Measurements from ENCODE around the gene GRK4.

DNA sequence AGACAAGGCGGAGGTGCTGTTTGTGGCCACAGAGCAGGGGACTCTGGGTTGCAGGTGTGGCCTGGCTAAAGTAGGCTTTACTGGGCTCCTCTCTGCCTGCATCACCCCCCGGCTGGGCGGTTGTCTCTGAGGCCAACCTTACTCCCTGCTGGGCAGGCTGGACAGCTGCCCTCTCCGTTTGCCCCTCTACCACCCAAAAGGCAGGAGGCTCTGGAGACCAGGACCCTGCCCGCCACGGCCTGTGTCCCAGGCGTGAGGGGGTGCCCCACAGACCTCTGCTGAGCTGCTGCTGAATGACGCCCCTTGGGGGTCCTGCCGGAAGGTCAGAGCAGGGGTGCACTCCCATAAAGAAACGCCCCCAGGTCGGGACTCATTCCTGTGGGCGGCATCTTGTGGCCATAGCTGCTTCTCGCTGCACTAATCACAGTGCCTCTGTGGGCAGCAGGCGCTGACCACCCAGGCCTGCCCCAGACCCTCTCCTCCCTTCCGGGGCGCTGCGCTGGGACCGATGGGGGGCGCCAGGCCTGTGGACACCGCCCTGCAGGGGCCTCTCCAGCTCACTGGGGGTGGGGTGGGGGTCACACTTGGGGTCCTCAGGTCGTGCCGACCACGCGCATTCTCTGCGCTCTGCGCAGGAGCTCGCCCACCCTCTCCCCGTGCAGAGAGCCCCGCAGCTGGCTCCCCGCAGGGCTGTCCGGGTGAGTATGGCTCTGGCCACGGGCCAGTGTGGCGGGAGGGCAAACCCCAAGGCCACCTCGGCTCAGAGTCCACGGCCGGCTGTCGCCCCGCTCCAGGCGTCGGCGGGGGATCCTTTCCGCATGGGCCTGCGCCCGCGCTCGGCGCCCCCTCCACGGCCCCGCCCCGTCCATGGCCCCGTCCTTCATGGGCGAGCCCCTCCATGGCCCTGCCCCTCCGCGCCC is 110.0 kb downstream of the GRK4 start:
- no peak for TF ChIP-seq CTCF (tag by site-specific recombination; IDR thresholded peaks at IDR 0.05)
- TF ChIP-seq ZBTB7A (tag by site-specific recombination; IDR thresholded peaks at IDR 0.05; ENCODE audit: low read depth): no peak
- TF ChIP-seq ZNF623 (tag by site-specific recombination; IDR thresholded peaks at IDR 0.05): no peak
- peak; percentile 56 for TF ChIP-seq ZBTB8A (tag by site-specific recombination; IDR thresholded peaks at IDR 0.05)
- TF ChIP-seq ZBTB20 (tag by site-specific recombination; IDR thresholded peaks at IDR 0.05): no peak

All from HEK293 (cell line).